GM18517 (cell line): ENCODE results near the gene RELL2.
"Not testable (repeated sequence)": the region's sequence is repeated elsewhere in the genome, so short reads cannot be mapped to it uniquely, and the experiment has no call there.

Experiments used
- ATAC-seq: cut with Tn5 transposase; IDR thresholded peaks from one replicate; pipeline ENCODE4 v1.9.1; 2021; ENCODE audit warnings: mild to moderate bottlenecking, moderate library complexity; ENCODE audit not compliant: unreplicated experiment

Gene RELL2, protein sequence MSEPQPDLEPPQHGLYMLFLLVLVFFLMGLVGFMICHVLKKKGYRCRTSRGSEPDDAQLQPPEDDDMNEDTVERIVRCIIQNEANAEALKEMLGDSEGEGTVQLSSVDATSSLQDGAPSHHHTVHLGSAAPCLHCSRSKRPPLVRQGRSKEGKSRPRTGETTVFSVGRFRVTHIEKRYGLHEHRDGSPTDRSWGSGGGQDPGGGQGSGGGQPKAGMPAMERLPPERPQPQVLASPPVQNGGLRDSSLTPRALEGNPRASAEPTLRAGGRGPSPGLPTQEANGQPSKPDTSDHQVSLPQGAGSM

DNA sequence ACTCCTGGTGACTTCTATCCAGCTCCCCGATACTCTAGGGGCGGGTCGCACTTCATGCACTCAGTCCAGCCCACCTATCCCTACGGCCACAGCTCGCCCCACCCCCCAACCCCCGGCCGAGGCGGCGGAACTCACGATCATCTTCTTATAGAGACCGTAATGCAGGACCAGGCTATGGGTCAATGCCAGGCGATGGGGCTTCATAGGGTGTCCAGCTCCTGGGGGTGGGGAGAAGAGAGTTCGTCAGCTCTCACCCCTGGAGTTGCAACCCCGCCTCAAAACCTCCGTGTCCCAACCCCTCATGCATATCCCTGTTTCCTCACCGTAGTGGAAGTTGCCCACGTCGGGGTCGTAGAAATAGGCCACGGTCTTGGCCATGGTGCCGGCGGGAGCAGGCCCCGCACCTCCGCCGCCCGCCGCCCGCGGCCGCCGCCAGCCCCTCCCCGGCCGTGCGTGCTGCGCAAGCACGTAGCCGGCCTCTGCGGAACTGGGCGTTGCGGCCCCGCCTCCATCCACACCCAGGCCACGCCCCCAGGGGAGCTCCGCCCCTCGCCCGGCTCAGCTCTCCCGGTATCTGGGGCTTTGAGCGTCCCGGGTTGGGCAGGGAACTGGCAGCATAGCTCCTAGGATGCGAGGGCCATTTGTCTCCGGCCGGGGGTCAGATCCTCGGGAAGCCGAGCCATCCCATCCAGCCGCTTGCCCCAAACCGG, at the start of gene RELL2, which contains the start of gene HDAC3:
RELL2 (plus strand) TSS at position 585 of the 710 bp plus-strand sequence. CDS start 1,229 bp downstream, outside the sequence.
HDAC3 (minus strand) TSS at position 437 of the 710 bp plus-strand sequence; CDS start at position 378, 59 bp downstream.
- ATAC-seq, result peak; percentile 52

DNA sequence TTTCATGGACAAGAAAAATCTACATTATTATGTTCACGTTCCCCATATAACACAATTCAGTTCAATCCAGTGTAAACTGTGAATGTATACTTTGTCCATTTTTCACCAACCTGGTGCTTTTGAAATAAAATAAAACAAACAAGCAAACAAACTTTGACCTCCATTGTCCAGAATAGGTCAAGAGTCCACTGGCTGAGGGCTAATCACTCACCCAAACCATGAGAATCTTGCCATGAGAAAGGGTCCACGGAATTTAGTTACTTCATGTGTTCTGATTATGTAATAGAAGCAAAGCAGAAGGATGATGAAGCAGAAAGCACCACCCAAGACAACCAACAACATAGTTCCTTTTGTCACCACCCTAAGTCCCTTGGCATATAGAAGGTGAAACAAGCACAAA, 46.7 kb upstream of the RELL2 start:
- ATAC-seq, result no peak

DNA sequence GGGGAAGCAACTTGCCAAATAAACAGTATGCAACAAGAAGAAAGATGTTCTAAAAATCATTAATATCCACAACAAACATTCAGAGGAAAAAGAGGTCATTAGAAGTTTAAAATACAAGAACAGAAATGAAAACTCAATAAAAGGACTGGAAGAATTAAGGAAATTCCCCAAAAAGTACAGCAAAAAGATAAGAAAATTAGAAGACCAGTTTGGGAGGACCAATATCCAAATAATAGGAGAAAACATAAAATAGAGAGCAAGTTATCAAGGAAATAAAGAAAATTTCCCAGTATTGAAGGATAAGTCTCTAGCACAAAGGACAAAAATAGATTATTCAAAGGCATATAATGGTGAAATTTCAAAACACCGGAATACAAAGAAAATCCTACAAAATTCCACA, 39.9 kb upstream of the RELL2 start:
- ATAC-seq, result no peak

DNA sequence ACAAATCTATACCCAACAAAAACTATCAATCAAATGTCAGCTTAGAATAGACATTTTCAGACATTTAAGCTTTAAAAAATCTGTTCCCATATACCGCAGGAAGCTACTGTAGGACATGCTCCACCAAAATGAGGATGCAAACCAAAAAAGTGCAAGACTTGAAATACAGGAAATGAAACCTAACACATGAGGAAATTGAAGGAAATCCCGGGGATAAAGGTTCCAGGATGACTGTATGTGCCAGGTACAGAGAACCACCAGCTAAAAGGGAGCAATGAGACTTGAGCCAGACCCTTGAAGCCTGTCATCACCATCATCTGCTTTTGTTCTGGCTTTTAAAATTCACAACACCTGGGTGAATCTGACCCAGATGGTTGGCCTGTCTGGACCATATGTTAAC, 39.4 kb upstream of the RELL2 start:
- ATAC-seq, result no peak

DNA sequence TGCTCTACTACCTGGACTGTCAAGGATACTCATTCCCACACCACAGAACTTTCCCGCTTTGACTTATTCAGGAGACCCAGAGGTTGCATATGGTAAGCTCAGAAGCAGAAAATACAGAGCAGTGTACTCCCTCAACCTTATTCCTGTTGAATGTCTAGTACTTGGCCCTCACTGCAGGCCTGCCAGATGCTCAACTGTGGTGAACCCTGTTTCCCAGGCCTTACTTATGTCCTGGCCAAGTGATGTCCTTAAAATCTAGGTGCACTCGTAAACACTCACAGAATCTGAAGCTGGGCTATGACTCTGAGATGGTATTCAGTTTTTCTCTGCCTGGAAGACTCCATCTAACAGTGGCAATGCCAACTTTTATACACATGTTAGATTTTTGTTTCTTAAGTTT, 39.0 kb upstream of the RELL2 start:
- ATAC-seq, result no peak

DNA sequence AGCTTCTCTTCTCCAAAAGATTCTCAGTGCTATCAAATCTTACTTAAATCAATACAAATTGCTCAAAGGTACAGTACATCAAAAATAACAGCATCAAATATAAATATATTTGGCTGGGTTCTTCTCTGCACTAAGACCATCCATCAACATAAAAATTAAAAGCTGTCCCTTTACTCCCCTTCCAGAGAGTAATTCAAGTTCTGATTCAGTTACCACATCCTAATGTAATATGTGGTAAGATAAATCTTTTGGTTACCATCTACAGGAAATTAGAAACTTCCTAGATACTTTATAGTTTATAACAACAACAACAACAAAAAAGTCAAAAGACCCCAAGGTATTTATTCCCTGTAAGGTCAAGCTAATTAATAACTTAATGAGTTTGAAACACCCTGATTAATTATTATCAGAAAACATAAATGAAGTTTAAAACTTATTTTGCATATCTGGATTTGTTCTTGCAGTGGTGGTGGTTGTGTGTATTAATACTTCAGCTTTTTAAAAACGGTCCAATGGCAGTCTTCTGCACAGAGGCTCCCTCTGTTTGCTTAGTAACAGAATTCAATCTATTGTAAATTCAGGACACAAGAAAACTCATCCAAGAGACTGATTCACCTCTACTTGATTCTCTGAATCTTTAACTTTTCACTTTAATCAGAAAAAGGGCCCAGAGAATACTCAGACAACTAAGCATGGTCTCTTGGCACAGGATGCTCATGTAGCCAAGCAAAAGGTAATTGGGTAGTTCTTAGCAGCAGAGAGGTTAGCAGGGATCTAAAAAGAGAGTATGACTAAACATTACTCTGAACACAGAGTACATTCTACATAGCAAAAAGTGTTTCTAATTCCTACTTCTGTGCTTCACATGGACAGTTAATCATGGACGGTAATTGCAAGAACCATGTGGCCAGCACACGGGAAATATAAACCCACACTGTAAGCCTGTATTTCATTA, 38.1 kb upstream of the RELL2 start:
- ATAC-seq, result no peak

DNA sequence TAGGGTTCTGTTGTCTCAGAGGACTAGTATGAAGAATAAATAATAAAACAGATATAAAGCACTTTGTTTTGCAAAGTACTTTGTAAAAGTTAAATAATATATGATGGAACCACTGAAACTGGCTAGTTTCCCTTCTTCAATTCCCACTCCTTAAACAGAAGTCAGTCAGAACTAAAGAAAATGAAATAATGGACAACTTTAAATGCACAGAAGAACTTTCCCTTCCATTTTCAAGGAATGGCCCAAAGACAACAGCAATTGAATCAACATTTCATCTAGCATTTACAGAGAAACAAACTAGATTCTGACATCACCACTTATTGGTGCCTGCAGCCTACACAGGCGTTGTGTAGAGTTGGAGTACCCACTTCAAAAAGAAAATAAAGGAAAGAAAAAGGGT, 34.2 kb upstream of the RELL2 start:
- ATAC-seq, result no peak

DNA sequence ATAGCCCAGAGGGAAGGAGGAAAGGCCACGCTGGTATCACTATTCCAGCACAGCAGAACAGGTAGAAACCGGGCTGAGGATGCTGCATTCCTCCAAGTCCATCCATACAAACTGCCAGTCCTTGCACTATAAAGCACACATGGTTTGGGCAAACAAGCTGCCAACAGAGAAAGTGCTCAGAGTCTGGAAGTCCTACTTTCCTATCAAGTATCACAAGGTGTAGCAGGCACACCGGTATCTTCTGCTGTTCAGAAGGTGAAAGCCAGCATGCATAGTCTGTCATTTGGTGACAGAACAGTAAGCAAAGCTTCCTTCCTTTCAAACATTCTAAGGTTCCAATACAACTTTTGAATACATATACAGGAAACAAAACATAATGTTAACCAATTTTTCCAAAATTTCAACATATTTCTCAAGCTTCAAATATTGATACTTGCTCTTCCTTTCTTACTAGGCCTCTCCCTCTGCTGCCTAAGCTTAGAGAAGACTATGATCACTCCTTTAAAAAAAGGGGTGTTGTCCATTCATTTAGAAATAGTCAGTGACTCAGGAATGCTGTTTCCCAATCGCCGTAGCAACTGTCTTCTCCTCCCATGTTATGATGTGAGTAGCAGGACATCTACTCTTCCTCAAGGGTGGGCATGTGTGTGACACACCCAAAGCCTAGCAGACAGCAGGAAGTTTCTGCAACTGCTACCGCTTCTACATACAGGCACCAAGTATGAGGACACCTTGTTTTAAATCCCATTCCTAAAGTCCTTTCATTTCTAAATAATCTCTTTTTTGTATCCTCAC, 32.7 kb upstream of the RELL2 start:
- no peak for ATAC-seq

DNA sequence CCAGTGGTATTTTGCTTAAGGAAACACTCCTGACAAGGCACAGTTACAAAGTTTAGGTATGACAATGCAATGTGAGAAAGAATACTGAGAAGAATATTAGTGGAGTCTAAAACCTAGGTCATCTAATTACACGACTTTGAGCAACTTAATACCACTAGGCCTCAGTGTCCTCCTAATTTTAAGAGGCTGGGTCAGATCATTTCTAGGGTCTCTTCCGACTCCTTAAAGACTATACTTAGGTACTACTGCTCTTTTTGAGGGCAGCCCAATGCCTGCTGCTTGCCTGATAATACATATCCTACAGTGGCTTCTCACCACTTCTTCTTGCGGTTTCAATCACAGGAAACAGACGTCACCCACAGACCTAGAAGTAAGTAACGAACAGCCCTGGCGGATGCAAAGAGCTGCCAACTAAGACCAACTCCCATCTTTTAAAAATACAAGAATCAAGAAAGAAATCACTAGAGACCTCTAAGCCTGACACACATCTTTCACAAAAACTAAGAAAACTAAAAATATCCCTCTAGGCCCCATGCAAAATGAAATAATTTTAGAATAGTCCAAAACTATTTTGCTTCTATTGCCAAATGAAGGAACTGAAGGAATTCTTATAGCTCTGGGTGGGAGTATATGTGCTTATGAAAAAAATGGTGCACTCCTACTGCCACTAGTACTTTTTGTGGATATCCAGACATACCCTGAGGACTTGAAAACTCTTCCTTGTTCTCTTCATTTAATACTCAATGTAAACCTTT, 31.1 kb upstream of the RELL2 start:
- ATAC-seq, result peak; percentile 97

DNA sequence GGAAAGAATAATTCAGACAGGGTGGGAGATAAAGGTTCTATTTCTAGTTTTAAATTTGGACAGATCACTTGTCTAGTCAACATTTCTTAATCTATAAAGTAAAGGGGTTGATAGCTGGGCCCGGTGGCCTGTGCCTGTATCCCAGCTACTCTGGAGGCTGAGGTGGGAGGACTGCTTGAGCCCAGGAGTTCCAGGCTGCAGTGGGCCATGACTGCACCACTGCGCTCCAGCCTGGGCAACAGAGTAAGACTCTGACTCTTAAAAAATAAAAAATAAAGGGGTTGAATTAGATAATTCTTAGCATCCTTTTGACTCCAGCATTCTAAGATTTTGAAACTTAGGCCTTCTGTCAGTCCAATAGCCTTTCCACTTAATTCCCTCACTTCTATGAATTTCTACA, 28.8 kb upstream of the RELL2 start:
- no peak for ATAC-seq

DNA sequence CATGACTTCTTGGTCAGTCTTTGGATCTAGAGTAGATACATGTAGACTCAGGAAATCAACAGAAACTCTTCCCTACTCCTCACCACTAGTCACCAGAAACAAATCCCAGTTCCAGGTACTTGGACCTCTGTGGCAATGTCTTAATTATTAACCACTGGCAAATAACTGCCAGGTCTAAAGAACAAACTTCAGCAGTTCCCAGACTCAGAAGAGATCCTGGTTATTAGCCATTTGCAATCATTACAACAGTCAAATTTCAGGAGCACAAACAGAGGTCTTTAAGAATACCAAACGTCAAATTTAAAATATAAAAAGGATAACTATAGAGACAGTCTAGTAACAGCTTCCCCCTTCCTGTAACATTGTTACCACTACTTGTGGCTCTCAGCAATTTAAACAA, 28.2 kb upstream of the RELL2 start:
- no peak for ATAC-seq

DNA sequence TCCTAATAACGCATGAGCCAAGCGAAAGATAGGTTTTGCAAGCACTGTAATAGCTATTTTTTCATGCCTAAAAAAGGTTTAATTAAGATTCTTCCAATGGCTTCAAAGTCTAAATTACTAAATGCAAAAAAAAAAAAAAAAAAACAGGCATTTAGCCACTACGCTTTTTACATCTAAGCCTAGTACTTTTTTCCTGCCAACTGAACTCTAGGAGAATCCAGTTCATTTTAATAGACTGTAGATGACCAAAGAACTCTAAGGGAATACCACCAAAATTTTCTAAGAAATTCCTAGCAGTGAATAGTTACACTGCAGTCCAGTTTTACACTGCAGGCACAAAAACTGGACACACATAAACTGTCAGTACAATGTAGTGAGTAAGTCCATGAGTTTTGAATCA, 27.8 kb upstream of the RELL2 start:
- ATAC-seq, result no peak

DNA sequence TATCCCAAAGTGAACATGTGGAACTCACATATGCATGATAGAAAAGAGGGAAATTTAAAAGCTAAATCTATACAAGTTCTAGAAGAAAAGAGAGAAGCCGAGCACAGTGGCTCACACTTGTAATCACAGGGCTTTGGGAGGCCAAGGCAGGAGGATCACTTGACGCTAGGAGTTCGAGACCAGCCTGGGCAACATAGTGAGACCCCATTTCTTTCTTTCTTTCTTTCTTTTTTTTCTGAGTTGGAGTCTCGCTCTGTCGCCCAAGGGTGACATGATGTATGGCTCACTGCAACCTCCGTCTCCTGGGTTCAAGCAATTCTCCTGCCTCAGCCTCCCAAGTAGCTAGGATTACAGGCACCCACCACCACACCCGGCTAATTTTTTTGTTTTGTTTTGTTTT, 26.9 kb upstream of the RELL2 start:
- ATAC-seq, result not testable (repeated sequence)

DNA sequence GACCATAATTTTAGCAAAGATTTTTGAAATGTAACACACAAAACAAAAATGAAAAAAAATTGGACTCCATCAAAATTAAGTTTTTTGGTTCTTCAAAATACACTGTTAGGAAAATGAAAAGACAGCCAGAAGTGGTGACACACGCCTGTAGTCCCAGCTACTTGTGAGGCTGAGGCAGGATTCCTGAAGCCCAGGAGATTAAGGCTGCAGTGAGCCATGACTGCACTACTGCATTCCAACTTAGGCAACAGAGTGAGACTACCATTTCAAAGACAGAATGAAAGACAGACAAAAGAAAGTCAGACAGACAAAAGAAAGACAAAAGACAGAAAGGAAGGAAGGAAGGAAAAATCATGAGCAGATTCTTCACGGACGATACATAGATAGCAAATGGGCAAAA, 25.5 kb upstream of the RELL2 start:
- ATAC-seq, result no peak

DNA sequence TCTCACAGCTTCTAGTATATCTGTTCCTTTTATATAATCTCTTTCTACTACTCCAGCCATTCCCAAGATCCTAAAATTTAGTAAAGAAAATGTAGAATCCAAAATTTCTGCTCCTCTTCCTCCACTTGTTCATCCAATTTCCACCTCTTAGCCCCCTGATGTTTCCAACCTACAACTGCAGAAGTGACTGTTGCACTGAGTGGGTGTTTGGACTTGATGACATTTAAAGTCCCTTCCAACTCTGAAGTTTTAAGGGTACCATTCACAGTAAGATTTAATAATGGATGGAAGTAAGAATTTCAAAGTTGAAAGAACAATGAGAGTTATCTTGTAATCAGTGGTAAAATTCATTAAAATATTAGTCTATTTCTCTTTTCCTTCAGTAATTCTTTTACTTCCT, 23.5 kb upstream of the RELL2 start:
- ATAC-seq, result no peak

DNA sequence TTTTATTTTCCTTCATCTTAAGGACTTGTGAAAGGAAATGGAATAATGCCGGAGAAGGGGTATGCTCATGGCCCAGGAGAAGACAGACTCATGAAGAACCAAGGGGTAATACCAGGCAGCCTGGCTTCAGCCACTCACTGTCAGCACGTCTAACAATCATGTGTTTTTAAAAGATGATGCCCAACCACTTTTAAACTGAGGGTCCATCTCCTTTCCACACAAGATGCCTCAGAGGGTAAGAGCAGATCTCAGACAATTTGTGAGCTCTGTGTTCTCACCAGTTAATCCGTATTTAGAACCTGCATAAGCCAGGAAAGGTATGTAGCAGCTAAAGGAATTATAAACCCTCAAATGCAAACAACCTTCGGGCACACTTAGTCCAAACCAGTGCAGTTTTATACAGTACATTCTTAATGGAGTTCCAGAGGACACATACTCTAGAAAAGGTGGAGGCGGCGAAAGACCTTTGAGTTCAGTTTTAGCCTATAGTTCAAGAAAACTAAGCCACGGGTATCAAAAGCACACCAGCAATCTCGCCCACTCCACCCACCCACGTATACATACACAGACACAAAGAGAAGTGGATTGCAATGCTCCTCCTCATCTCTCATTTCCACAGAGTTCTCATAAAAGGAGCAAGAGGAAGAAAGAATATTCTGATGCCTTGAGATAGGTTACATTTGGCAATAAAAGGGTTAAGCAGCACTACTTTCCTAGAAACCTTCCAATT, 20.6 kb upstream of the RELL2 start:
- no peak for ATAC-seq

DNA sequence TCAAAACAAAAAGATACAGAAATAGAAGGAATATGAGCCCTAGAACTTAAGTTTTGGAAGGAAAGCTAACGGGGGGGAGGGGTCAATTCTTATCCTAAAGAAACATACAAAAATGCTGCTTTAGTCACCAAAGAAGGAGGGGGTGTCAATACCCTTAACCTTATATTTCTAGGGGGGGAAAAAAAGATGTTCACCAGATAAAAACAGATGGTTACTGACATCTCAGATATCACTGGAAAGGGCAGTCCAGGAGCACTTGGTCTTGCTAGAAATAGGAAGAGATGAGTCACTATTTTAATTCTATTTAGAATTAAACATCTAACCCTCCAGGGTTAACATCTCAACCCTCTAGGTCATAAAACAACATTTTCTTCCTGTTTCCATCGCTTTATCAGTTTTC, 19.7 kb upstream of the RELL2 start:
- no peak for ATAC-seq

DNA sequence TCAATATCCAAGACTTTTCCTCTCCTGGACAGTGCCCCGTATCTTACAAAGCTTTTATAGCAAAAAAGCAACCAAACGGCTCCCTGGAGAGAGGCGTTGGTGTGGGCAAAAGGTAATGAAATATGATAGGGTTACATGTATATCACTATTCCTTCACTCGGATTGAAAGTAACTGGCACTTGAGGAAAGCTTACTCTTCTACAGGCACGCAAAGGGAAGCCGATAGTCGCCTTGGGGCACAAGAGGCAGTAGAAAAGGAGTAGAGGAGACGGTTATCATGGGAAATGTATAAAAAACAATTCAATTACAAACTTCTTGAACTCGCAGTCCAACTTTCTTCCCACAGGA, 19.1 kb upstream of the RELL2 start:
- ATAC-seq, result no peak
